ENCODE measurements around the gene CCDC146. TPM values are rescaled to one million over a fixed set of nuclear protein-coding genes. Genes with fewer than 3 reads are reported as not detected.

Gene CCDC146
- total RNA-seq, 1 experiment from 2014 or later: 1.4 TPM

- ChIA-PET POLR2A (no interaction called here), CTCF (no interaction called here)
Measured at GRCh38 chr7:77232467-77232866, 110.1 kb downstream of the CCDC146 start.

DNA sequence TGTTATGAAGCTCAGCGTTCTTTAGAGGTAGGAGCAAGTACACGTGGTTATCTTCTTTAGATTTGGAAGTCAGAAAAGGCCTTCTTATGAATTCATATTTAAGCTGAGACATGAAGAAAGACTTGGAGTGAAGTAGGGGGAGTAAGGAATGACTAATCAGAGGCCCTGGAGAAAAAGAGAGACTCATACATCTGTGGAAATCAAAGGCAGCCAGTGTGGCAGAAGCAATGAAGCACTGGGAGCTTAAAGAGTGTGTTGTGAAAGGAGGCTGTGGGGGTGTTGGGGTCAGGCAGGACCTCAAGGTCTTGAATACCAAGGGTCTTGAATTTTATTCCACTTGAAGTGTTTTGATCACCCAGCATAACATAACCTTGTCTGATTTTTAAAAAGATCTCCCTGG lies 112.9 kb downstream of the CCDC146 start:
- H3K27me3 ChIP-seq (replicated peaks; ENCODE audit: control insufficient read depth, insufficient read depth, low read length): no peaks in the 10 kb centered on the region
- ChIA-PET CTCF (no interaction called here), POLR2A (no interaction called here)
- H3K9me3 Mint-ChIP-seq (ENCODE audit: unreplicated experiment): peaks cover 9% of the 10 kb centered on the region
- DNase-seq: no peak
- BruUV-seq (replicated peaks): no TSS peak
- no peaks in the 10 kb centered on the region for H3K36me3 Mint-ChIP-seq (ENCODE audit: insufficient read depth, unreplicated experiment)
- no peaks in the 10 kb centered on the region for H3K36me3 ChIP-seq (ENCODE audit: control insufficient read depth, insufficient read depth, low read length)
- no peaks in the 10 kb centered on the region for H3K9me3 ChIP-seq
- no peak overlapping the region for H3K4me3 Mint-ChIP-seq (ENCODE audit: unreplicated experiment)
- intact Hi-C loops (cut with micrococcal nuclease; ENCODE audit: unreplicated experiment): no loop called here
- TF ChIP-seq, protein P1, sequence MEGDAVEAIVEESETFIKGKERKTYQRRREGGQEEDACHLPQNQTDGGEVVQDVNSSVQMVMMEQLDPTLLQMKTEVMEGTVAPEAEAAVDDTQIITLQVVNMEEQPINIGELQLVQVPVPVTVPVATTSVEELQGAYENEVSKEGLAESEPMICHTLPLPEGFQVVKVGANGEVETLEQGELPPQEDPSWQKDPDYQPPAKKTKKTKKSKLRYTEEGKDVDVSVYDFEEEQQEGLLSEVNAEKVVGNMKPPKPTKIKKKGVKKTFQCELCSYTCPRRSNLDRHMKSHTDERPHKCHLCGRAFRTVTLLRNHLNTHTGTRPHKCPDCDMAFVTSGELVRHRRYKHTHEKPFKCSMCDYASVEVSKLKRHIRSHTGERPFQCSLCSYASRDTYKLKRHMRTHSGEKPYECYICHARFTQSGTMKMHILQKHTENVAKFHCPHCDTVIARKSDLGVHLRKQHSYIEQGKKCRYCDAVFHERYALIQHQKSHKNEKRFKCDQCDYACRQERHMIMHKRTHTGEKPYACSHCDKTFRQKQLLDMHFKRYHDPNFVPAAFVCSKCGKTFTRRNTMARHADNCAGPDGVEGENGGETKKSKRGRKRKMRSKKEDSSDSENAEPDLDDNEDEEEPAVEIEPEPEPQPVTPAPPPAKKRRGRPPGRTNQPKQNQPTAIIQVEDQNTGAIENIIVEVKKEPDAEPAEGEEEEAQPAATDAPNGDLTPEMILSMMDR (IDR thresholded peaks at IDR 0.05; ENCODE audit: insufficient read depth in 1 of 2, low read depth in 1 of 2, low read length in 1 of 2, severe bottlenecking in 1 of 2, unreplicated experiment in 1 of 2): no peak
- peaks cover 8% of the 10 kb centered on the region for H3K27me3 Mint-ChIP-seq (ENCODE audit: insufficient read depth, unreplicated experiment)
- H3K4me3 ChIP-seq (ENCODE audit: low read depth, low read length): no peak overlapping the region
- H3K27ac Mint-ChIP-seq (ENCODE audit: unreplicated experiment): no peak overlapping the region
- no peaks in the 10 kb centered on the region for H3K4me1 ChIP-seq
- no peaks in the 10 kb centered on the region for H3K4me1 Mint-ChIP-seq (ENCODE audit: low read depth, unreplicated experiment)

More at GRCh38 chr7:77232467-77232866, 110.1 kb downstream of the CCDC146 start:
- H3K4me3 ChIP-seq (ENCODE audit: low read depth, low read length): no peak overlapping the region
- no peak overlapping the region for H3K27ac Mint-ChIP-seq (ENCODE audit: unreplicated experiment)
- H3K4me1 ChIP-seq: no peaks in the 10 kb centered on the region
- H3K4me1 Mint-ChIP-seq (ENCODE audit: low read depth, unreplicated experiment): no peaks in the 10 kb centered on the region
- H3K27me3 Mint-ChIP-seq (ENCODE audit: insufficient read depth, unreplicated experiment): peaks cover 12% of the 10 kb centered on the region
- no peak overlapping the region for H3K4me3 Mint-ChIP-seq (ENCODE audit: unreplicated experiment)
- intact Hi-C loops (cut with micrococcal nuclease; ENCODE audit: unreplicated experiment): no loop called here
- no TSS peak for BruUV-seq (replicated peaks)
- H3K9me3 Mint-ChIP-seq (ENCODE audit: unreplicated experiment): peaks cover 13% of the 10 kb centered on the region
- TF ChIP-seq, protein P1 (IDR thresholded peaks at IDR 0.05; ENCODE audit: insufficient read depth in 1 of 2, low read depth in 1 of 2, low read length in 1 of 2, severe bottlenecking in 1 of 2, unreplicated experiment in 1 of 2): no peak
- no peaks in the 10 kb centered on the region for H3K36me3 ChIP-seq (ENCODE audit: control insufficient read depth, insufficient read depth, low read length)
- no peak for DNase-seq
- no peaks in the 10 kb centered on the region for H3K9me3 ChIP-seq
- H3K36me3 Mint-ChIP-seq (ENCODE audit: insufficient read depth, unreplicated experiment): no peaks in the 10 kb centered on the region
- H3K27me3 ChIP-seq (replicated peaks; ENCODE audit: control insufficient read depth, insufficient read depth, low read length): no peaks in the 10 kb centered on the region

DNA sequence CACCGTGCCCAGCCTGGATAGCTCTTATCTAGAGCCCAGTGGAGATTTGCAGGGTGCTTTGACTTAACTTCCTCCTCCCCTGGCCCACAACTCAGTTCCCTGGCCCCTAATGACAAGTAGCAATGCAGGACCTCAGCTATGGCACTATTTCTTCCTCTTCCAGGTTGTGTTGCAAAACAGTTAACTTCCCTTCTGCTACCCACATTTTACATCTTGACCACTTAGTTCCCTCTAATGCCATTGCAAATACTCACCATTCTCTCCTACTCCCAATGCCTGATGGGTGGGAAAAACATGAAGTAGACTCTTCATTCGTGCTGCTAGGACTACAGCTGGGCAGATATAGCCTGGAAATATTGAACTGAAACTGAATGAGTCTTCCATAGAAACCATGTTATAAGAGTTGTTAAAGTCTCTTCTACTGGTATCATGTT lies 116.3 kb downstream of the CCDC146 start:
- ChIA-PET POLR2A (no interaction called here), CTCF (no interaction called here)
- BruUV-seq (replicated peaks): no TSS peak
- Histone ChIP-seq H3K27me3 (replicated peaks; ENCODE audit: control insufficient read depth, insufficient read depth, low read length) (no peaks in the 10 kb centered on the region), H3K4me1 (0 out of 2 replicates have a peak, but pooled peaks cover 9% of the 10 kb centered on the region), H3K9me3 (no peaks in the 10 kb centered on the region), H3K36me3 (ENCODE audit: control insufficient read depth, insufficient read depth, low read length) (no peaks in the 10 kb centered on the region), H3K4me3 (ENCODE audit: low read depth, low read length) (no peak overlapping the region)
- Mint-ChIP-seq H3K27me3 (ENCODE audit: insufficient read depth, unreplicated experiment) (no peaks in the 10 kb centered on the region), H3K36me3 (ENCODE audit: insufficient read depth, unreplicated experiment) (no peaks in the 10 kb centered on the region), H3K4me3 (ENCODE audit: unreplicated experiment) (no peak overlapping the region), H3K27ac (ENCODE audit: unreplicated experiment) (no peak overlapping the region), H3K4me1 (ENCODE audit: low read depth, unreplicated experiment) (peaks cover 11% of the 10 kb centered on the region), H3K9me3 (ENCODE audit: unreplicated experiment) (no peaks in the 10 kb centered on the region)
- DNase-seq: no peak
- TF ChIP-seq, protein P1 (IDR thresholded peaks at IDR 0.05; ENCODE audit: insufficient read depth in 1 of 2, low read depth in 1 of 2, low read length in 1 of 2, severe bottlenecking in 1 of 2, unreplicated experiment in 1 of 2): no peak
- intact Hi-C loops (cut with micrococcal nuclease; ENCODE audit: unreplicated experiment): no loop called here

All from Caco-2 (cell line).